Retinal pigment epithelial cell (primary cell): Measurements from ENCODE around the gene ITGA11.

Experiments
- DNase-seq: peaks from one replicate; pipeline ENCODE4 v3.0.0-alpha.2; 2010; ENCODE audit warnings: low read depth
- H3K4me3 ChIP-seq: 2 replicates; pipeline ENCODE4 v1.5.1; 2011; ENCODE audit warnings: mild to moderate bottlenecking, low read length, control low read depth, moderate library complexity
- CTCF ChIP-seq: conservative IDR thresholded peaks from 2 replicates; pipeline ENCODE4 v1.5.1; 2011; ENCODE audit warnings: low read depth, low read length, control low read depth, inconsistent platforms

ITGA11 gene

GRCh38 chr15:68430471-68431036, 1.4 kb downstream of the ITGA11 start:
- no peak for DNase-seq
- no peak overlapping the region for H3K4me3 ChIP-seq
- TF ChIP-seq CTCF: no peak

GRCh38 chr15:68429691-68430470, 2.1 kb downstream of the ITGA11 start:
- H3K4me3 ChIP-seq: no peak overlapping the region
- TF ChIP-seq CTCF: no peak
- no peak for DNase-seq

- no peak overlapping the region for H3K4me3 ChIP-seq
- TF ChIP-seq CTCF: no peak
- no peak for DNase-seq
Measured at GRCh38 chr15:68428431-68428940, 3.5 kb downstream of the ITGA11 start.

- TF ChIP-seq CTCF: no peak
- H3K4me3 ChIP-seq: no peak overlapping the region
- no peak for DNase-seq
Measured at GRCh38 chr15:68427963-68428362, 4.0 kb downstream of the ITGA11 start.

GRCh38 chr15:68427366-68427765, 4.6 kb downstream of the ITGA11 start:
- H3K4me3 ChIP-seq: no peak overlapping the region
- TF ChIP-seq CTCF: no peak
- DNase-seq: no peak

- DNase-seq: no peak
- no peak overlapping the region for H3K4me3 ChIP-seq
- TF ChIP-seq CTCF: no peak
Measured at GRCh38 chr15:68426116-68426515, 5.8 kb downstream of the ITGA11 start.
